Fibroblast of pulmonary artery (primary cell): ENCODE data around the gene DCBLD1.

Source experiments
- DNase-seq: peaks from one replicate; pipeline ENCODE4 v3.0.0-alpha.2; 2010; ENCODE audit warnings: low read depth
- H3K4me3 ChIP-seq: replicated peaks from 2 replicates; pipeline ENCODE4 v1.5.1; 2011; ENCODE audit warnings: low read depth, mild to moderate bottlenecking, control low read depth, low read length, moderate library complexity
- TF ChIP-seq, protein P1 (sequence below): IDR thresholded peaks from 2 replicates; pipeline ENCODE4 v1.5.1; 2011; ENCODE audit warnings: mild to moderate bottlenecking, control low read depth, low read length, inconsistent platforms; ENCODE audit errors: missing control alignments

DCBLD1 gene

DNA sequence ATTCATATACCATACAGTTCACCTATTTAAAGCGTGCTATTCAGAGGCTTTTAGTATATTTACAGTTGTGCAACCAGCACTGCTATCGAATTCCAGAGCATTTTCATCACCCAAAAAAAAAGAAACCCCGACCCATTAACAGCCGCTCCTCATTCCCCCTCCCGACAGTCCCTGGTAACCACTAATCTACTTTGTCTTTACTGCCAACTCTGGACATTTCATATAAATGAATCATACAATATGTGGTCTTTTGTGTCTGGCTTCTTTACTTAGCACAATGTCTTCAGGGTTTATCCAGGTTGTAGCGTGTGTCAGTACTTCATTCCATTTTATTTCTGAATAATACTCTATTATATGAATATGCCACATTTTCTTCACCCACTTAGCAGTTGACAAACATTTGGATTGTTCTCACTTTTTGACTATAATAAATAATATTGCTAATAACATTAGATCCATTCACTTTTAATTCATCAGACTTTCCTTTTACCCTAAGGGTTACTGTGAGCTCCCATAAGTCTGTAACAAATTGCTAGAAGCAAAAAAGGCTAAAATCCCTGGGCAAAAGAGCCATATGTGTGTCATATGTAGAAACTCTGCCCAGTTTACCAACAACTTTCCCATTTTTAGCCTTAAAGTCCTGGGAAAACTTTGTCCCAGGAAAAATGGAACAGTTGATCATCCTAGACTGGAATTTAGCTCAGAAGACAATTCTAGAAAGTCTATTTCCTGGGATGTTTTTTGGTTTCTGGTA, 33.6 kb upstream of the DCBLD1 start:
- TF ChIP-seq, protein P1, sequence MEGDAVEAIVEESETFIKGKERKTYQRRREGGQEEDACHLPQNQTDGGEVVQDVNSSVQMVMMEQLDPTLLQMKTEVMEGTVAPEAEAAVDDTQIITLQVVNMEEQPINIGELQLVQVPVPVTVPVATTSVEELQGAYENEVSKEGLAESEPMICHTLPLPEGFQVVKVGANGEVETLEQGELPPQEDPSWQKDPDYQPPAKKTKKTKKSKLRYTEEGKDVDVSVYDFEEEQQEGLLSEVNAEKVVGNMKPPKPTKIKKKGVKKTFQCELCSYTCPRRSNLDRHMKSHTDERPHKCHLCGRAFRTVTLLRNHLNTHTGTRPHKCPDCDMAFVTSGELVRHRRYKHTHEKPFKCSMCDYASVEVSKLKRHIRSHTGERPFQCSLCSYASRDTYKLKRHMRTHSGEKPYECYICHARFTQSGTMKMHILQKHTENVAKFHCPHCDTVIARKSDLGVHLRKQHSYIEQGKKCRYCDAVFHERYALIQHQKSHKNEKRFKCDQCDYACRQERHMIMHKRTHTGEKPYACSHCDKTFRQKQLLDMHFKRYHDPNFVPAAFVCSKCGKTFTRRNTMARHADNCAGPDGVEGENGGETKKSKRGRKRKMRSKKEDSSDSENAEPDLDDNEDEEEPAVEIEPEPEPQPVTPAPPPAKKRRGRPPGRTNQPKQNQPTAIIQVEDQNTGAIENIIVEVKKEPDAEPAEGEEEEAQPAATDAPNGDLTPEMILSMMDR = no peak
- peak; percentile 95 for DNase-seq

DNA sequence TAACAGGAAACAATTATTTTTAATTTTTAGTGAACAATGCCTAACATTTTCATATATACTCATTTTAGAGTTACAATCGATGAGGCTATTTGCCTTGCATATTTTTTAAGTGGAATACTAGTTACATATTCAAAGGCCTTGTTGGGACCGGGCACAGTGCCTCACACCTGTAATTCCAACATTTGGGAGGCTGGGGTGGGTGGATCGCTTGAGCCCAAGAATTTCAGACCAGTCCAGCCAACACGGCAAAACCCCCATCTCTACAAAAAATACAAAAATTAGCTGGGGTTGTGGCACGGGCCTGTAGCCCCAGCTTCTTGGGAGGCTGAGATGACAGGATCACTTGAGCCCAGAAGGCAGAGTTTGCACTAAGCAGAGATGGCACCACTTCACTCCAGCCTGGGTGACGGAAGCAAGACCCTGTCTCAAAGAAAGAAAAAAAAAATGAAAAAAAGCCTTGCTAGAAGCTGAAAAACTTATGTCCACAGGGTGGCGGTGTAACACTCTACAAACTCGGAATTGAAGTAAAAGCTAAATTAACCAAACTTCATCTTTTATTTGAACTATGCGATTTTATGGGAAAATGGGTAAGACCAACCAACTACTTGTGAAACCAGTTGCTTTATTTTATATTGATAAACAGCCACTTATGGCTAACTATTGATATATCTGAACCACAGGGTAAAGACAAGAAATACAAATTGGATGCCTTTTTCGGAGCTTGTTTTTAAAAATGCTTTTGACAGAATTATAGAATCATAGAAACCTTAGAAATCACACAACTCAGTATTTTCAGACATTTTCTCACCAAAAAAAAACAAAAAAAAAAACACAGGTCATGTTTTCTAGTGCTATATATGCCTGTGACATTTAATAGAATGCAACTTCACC, 32.7 kb upstream of the DCBLD1 start:
- TF ChIP-seq, protein P1 = peak; percentile 71
- DNase-seq = peak; percentile 91
- H3K4me3 ChIP-seq = no peak overlapping the region

More for the DNA sequence above, 33.6 kb upstream of the DCBLD1 start:
- no peak overlapping the region for H3K4me3 ChIP-seq

DNA sequence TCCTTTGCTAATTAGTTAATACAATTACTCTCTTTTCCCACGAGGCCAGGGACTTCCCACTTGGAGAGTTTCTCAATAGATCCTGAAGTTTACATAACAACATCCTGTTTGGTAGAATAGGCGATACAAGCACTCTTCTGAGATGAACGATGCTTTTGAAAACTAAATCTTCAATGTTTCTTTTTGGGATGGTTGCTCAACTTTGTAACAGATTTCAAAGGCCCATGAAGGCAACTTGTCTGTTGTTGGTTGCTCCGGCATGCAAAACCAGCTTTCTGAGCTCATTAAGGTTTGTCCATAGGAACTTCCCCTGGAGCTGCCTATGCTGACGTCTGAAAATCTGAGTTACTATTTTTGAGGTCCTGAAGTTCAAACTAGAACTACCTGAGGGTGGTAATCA, 30.8 kb upstream of the DCBLD1 start:
- peak; percentile 30 for DNase-seq
- TF ChIP-seq, protein P1 = no peak
- no peak overlapping the region for H3K4me3 ChIP-seq

DNA sequence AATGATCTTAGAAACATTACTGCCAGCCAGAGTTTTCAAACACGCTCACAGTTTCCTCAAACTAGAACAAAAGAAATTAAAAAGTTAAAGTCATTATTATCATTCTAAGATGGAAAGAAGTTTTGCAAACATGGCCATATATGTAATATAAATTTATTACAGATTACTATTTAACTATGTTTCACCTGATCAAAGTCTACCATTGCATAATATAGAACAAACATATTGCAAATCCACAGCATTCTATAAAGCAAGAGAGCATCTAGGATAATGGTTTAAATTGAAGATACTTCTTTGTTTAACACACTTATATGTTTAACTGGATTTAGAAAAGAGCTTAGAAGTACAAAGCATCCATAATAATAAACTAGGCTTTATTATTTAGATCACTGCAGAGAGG, 26.2 kb upstream of the DCBLD1 start:
- DNase-seq = no peak
- H3K4me3 ChIP-seq = no peak overlapping the region
- TF ChIP-seq, protein P1 = no peak

DNA sequence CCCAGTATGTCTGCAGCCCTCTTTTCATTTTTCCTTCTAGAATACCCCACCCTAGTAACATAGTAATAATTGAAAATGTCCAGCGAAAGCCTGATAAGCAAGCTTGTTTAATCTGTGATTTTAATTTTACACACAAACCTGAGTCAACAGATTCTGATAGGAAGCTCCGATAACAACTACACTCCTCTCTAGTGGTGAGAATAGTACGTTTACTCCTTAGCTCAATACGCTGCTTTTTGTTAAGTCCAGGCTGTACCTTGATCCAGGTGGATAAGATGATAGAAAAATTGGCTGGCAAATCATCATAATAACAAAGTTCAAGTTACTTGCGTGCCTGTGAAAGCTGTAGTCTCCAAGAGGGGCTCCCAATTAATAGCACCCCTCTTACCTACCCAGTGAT, 25.5 kb upstream of the DCBLD1 start:
- no peak for DNase-seq
- no peak overlapping the region for H3K4me3 ChIP-seq
- TF ChIP-seq, protein P1 = no peak

DNA sequence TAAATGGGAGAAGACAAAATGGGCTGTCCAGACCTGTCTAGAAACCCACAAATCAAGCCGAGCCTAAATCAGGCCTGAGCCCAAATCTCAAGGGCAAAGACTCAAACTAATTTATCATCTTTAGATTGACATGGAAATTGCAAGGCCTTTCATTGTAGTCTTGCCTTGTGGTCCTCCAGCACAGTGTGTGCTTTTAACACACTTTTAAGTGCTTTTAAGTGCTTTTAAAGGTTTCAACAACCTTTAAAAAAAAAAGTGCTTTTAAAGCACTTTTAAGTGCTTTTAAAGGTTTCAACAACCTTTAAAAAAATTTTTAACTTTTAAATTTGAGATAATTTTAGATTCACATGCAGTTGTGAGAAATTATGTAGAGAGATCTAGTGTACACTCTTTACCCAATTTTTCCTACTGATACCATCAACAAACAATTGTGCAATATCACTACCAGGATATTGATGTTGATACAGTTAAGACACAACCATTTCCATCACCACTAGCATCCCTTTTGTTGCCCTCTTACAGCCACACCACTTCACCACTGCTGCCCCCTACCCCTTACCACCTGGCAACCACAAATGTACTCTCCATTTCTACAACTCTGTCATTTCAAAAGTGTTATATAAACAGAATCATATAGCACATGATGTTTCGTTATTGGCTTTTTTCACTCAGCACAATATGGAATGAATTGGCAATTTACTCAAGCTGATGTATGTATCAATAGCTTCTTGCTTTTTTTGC, 23.1 kb upstream of the DCBLD1 start:
- no peak for DNase-seq
- H3K4me3 ChIP-seq = no peak overlapping the region
- TF ChIP-seq, protein P1 = no peak
